Thyroid gland (tissue), 4 donors: ENCODE measurements around the gene SMARCA5. TPM values are rescaled to one million over a fixed set of nuclear protein-coding genes. Genes with fewer than 3 reads are reported as not detected.

ENCODE experiments used
- DNase-seq, 2 donors: peaks; one replicate each; pipeline ENCODE4 v3.0.0-alpha.2; 2019
- H3K27ac ChIP-seq, 3 donors: fragments of 200-600 bp; sonication (generic); 1 replicate in 2 of 3; 2 replicates in 1 of 3; pipeline ENCODE4 v1.5.1; 2016 to 2019; ENCODE audit warnings: mild to moderate bottlenecking in 1 of 3, moderate library complexity in 1 of 3
- H3K27me3 ChIP-seq: fragments of 200-600 bp; sonication (generic); one replicate; pipeline ENCODE4 v1.5.1; 2019
- H3K36me3 ChIP-seq, 2 donors: fragments of 200-600 bp; sonication (generic); one replicate each; pipeline ENCODE4 v1.5.1; 2016 to 2019
- H3K4me1 ChIP-seq, 2 donors: fragments of 200-600 bp; sonication (generic); one replicate each; pipeline ENCODE4 v1.5.1; 2017 to 2019
- H3K4me3 ChIP-seq, 3 donors: fragments of 200-600 bp; sonication (generic); replicated peaks in 1 of 3; 1 replicate in 2 of 3; 2 replicates in 1 of 3; pipeline ENCODE4 v1.5.1; 2016; ENCODE audit warnings: mild to moderate bottlenecking in 1 of 3
- H3K9me3 ChIP-seq: fragments of 200-600 bp; sonication (generic); one replicate; pipeline ENCODE4 v1.5.1; 2017
- POLR2A ChIP-seq, 2 donors: fragments of 450-650 bp; IDR thresholded peaks; one replicate each; pipeline ENCODE4 v1.6.1; 2017; ENCODE audit warnings: antibody characterized with exemption in 2 of 2, mild to moderate bottlenecking in 2 of 2, moderate library complexity in 1 of 2
- WGBS, 2 donors: methylation state at CpG; one replicate each; pipeline ENCODE4 v1.1.5; 2017; 5-methylcytosine and 5-hydroxymethylcytosine counted together
- intact Hi-C: fragments of 100-400 bp; cut with DNase I; formaldehyde crosslinking; loops from one replicate; pipeline ENCODE4 v1.15.1; 2023
- total RNA-seq, 4 donors: library from RNA; depleted of rRNA; stranded (reverse); fragments of >200 nt; gene quantifications; one replicate each; pipeline ENCODE4 v1.2.3, GENCODE V29; 2016
- TF ChIP-seq, protein P1 (sequence below), 6 experiments: fragments of 200-600 bp in 3 of 6; fragments of 450-650 bp in 3 of 6; sonication (generic) in 3 of 6; IDR thresholded peaks; one replicate each; pipeline ENCODE4 v1.5.1; 2016 to 2019; ENCODE audit warnings: antibody characterized with exemption in 6 of 6, mild to moderate bottlenecking in 2 of 6, inconsistent platforms in 1 of 6, moderate library complexity in 1 of 6

Gene SMARCA5
- total RNA-seq, 4 donors from 2014 or later = 46.7 to 89.9 (median 60.4) TPM

DNA sequence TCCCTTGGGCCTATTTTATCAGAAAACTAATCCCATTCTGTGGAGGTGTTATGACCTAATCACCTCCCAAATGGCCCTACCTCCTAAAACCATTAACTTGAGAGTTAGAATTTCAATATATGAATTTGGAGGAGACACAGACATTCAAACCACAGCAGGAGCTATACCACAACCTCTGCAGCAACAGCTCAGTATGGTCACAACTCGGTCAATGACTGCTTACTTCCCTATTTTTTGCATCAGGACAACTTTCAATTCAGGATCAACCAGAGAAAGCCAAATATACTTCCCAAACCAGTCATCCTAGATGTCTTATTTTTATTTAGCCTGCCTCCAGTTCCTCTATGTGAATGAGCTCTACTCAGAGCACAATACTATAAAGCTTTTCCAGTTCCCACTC, 11.3 kb upstream of the SMARCA5 start:
- Histone ChIP-seq H3K27ac (no peak overlapping the region), H3K9me3 (no peaks in the 10 kb centered on the region), H3K4me3 (no peak overlapping the region), H3K27me3 (no peaks in the 10 kb centered on the region), H3K4me1 (no peaks in the 10 kb centered on the region), H3K36me3 (no peaks in the 10 kb centered on the region)
- WGBS, 2 donors = 84 to 87% methylated on average over 1 of the region's 1 CpG
- intact Hi-C loops = no loop called here
- TF ChIP-seq POLR2A (IDR thresholded peaks at IDR 0.05) = no peak
- TF ChIP-seq, protein P1, sequence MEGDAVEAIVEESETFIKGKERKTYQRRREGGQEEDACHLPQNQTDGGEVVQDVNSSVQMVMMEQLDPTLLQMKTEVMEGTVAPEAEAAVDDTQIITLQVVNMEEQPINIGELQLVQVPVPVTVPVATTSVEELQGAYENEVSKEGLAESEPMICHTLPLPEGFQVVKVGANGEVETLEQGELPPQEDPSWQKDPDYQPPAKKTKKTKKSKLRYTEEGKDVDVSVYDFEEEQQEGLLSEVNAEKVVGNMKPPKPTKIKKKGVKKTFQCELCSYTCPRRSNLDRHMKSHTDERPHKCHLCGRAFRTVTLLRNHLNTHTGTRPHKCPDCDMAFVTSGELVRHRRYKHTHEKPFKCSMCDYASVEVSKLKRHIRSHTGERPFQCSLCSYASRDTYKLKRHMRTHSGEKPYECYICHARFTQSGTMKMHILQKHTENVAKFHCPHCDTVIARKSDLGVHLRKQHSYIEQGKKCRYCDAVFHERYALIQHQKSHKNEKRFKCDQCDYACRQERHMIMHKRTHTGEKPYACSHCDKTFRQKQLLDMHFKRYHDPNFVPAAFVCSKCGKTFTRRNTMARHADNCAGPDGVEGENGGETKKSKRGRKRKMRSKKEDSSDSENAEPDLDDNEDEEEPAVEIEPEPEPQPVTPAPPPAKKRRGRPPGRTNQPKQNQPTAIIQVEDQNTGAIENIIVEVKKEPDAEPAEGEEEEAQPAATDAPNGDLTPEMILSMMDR (IDR thresholded peaks at IDR 0.05) = no peak
- no peak for DNase-seq

GRCh38 chr4:143506031-143506430, 7.5 kb upstream of the SMARCA5 start:
- no peak overlapping the region for H3K27ac ChIP-seq
- no peaks in the 10 kb centered on the region for H3K36me3 ChIP-seq
- intact Hi-C loops = no loop called here
- no peaks in the 10 kb centered on the region for H3K9me3 ChIP-seq
- no peak overlapping the region for H3K4me3 ChIP-seq
- H3K4me1 ChIP-seq = no peaks in the 10 kb centered on the region
- WGBS, 2 donors = 88 to 94% methylated on average over 1 of the region's 1 CpG
- no peak for DNase-seq
- H3K27me3 ChIP-seq = no peaks in the 10 kb centered on the region
- TF ChIP-seq, protein P1 (IDR thresholded peaks at IDR 0.05) = no peak
- TF ChIP-seq POLR2A (IDR thresholded peaks at IDR 0.05) = no peak

DNA sequence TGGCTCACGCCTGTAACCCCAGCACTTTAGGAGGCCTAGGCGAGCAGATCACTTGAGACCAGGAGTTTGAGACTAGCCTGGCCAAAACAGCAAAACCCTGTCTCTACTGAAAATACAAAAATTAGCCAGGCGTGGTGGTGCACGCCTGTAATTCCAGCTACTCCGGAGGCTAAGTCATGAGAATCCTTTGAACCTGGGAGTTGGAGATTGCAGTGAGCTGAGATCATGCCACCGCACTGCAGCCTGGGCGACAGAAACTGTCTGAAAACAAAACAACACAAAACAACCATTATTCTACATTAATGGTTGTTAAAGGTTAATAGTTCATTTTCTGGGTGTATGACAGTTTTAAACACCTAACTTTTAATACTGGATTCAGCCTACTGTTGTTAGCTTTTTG, 1.6 kb upstream of the SMARCA5 start:
- WGBS, 2 donors = 88 to 95% methylated on average over 7 of the region's 7 CpGs
- intact Hi-C loops = no loop called here
- H3K27me3 ChIP-seq = no peaks in the 10 kb centered on the region
- no peak overlapping the region for H3K4me3 ChIP-seq
- no peak overlapping the region for H3K27ac ChIP-seq
- no peaks in the 10 kb centered on the region for H3K9me3 ChIP-seq
- no peak for TF ChIP-seq POLR2A (IDR thresholded peaks at IDR 0.05)
- TF ChIP-seq, protein P1 (IDR thresholded peaks at IDR 0.05) = no peak
- no peaks in the 10 kb centered on the region for H3K36me3 ChIP-seq
- peaks cover 18 to 26% of the 10 kb centered on the region in 2 donors for H3K4me1 ChIP-seq
- DNase-seq = no peak

DNA sequence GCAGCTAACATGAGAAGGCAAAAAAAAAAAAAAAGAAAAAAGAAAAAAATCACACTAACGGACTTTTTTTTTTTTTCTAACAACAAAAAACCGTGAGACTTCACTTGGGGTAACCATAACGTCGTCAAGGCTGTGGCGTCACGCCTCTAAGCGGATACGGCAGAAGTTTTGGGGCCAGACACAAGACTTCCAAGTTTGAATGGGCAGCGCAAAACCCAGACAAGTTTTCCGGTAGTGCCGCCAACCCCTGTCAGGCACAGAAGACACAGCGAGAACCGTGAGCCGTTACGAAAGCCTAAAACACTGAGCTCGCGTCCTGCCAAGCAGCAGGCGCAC, 556 bp upstream of the SMARCA5 start:
- no peak for DNase-seq
- peak overlapping the region; percentile 95 to 98 (median 98) for H3K27ac ChIP-seq
- H3K9me3 ChIP-seq = no peaks in the 10 kb centered on the region
- peaks cover 21 to 28% of the 10 kb centered on the region in 2 donors for H3K4me1 ChIP-seq
- peaks cover 4 to 7% of the 10 kb centered on the region in 2 donors for H3K36me3 ChIP-seq
- H3K4me3 ChIP-seq = peak overlapping the region; percentile 15 to 91 (median 77)
- intact Hi-C loops = no loop called here
- no peaks in the 10 kb centered on the region for H3K27me3 ChIP-seq
- TF ChIP-seq, protein P1 (IDR thresholded peaks at IDR 0.05) = no peak
- TF ChIP-seq POLR2A (IDR thresholded peaks at IDR 0.05) = no peak
- 0% methylated on average over 11 to 18 of the region's 18 CpGs for WGBS, 2 donors

DNA sequence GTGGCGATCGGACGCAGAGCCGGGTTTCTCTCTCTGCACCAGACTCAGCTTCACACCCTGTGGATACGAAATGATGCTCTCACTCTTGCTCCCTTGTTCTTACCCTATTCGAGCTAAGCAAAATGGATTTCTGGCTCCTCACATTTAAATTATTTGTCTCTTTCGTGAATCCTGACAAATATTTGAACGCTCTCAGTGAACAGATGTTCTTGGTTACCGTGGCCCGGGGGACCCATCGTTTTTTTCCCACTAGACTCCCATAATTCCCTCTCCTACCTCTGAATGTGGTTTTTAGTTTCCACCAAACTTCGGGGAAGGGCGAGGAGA, 630 bp downstream of the SMARCA5 start:
- DNase-seq = no peak
- WGBS, 2 donors = 0 to 2% methylated on average over 13 of the region's 13 CpGs
- Histone ChIP-seq H3K9me3 (no peaks in the 10 kb centered on the region), H3K4me1 (peaks cover 21 to 33% of the 10 kb centered on the region in 2 donors), H3K4me3 (peak overlapping the region; percentile 77 to 96 (median 91)), H3K36me3 (peaks cover 4 to 7% of the 10 kb centered on the region in 2 donors), H3K27ac (peak overlapping the region; percentile 95 to 98 (median 98)), H3K27me3 (no peaks in the 10 kb centered on the region)
- TF ChIP-seq, protein P1 (IDR thresholded peaks at IDR 0.05) = no peak
- TF ChIP-seq POLR2A (IDR thresholded peaks at IDR 0.05) = no peak
- intact Hi-C loops = no loop called here
